Measurements from ENCODE around the gene CYFIP2. TPM values are rescaled to one million over a fixed set of nuclear protein-coding genes. Genes with fewer than 3 reads are reported as not detected.

CYFIP2 gene
- total and polyA plus RNA-seq, 7 experiments from 2014 or later, result 386 to 755 (median 431) TPM

DNA sequence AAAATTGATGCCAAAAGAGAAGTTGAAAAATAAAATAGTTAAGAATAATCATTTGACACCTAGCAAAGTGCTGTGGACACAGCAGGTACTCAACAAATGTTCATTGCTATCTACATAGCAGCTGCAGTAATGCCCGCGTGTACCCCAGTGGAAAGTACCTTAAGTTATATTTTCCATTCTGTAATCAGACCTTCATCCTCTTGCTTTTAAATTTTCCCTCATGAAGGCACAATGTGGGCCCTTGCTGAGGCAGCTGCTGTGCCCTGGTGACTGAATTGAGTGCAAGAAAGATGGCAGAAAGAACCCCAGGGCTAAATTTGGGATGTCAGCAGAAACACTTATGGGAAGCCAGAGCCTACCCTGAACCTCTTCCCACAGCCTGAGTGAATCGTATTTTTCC, 65.9 kb downstream of the CYFIP2 start:
- DNase-seq (no peak), ATAC-seq (no peak)
- Histone ChIP-seq H3K9me3 (ENCODE audit: control insufficient read depth in 2 of 3, low read length in 3 of 3) (no peaks in the 10 kb centered on the region), H3K4me1 (ENCODE audit: control insufficient read depth in 2 of 2, insufficient read depth in 2 of 2, low read length in 2 of 2) (peaks cover 10 to 24% of the 10 kb centered on the region in 2 donors), H3K4me3 (ENCODE audit: low read length) (no peak overlapping the region), H3K27me3 (ENCODE audit: control insufficient read depth in 2 of 2, insufficient read depth in 2 of 2, low read length in 2 of 2) (no peaks in the 10 kb centered on the region), H3K36me3 (ENCODE audit: control insufficient read depth in 2 of 3, insufficient read depth in 3 of 3, low read length in 3 of 3) (peaks cover 44 to 78% (median 60%) of the 10 kb centered on the region in 3 experiments), H3K27ac (ENCODE audit: low read depth, low read length) (no peak overlapping the region)
- Mint-ChIP-seq H3K4me3 (no peak overlapping the region), H3K9me3 (no peaks in the 10 kb centered on the region), H3K36me3 (peaks cover 29 to 71% (median 55%) of the 10 kb centered on the region in 5 donors), H3K27ac (peak overlapping the region in 8 of 9 donors; percentile 17 to 84 (median 52)), H3K27me3 (no peaks in the 10 kb centered on the region), H3K4me1 (peaks cover 24 to 54% (median 39%) of the 10 kb centered on the region in 7 donors)
- ChIA-PET POLR2A (no interaction called here), CTCF (no interaction called here)
- intact Hi-C loops (cut with micrococcal nuclease), result no loop called here

DNA sequence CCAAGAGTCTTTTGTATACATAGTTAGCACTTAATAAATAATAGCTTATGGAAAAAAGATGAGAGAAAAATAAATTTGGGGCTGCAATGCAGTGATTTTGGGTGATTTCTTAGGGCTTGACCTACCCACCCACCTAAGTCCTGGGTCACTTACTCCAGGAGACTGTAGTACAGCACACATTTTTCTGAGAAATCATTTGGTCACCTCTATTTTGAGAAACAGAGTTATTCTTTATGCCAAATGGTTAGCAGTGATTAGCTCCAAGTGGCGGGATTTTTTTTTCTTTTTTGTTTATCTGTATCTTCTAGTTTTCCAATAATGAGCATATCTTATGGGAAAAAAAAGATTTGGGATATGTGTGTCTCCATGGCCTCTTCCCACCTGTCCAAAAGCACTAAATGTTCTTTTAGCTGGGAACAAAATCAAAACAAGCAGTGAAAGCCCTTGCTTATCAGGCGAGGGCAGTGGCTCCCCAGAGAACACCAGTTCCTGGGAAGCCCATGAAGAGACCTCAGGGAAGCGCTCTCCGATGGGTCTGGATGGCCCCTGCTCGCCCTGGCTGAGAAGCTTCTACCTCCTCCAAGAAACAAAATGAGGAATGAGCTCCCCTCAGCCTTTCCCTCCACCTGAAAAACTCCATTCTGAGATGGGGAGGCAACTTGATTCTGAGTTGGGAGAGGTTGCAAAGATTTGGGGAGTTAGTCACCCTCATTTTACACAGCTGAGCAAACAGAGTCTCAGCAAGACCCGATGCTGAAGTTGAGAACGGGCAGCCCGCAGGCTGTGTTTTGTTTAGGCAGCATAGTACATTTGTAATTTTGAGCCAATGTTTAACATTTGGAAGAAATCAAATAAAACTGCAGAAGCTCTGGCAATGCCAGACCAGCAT, 69.9 kb downstream of the CYFIP2 start:
- H3K4me1 ChIP-seq (ENCODE audit: control insufficient read depth in 2 of 2, insufficient read depth in 2 of 2, low read length in 2 of 2), result no peaks in the 10 kb centered on the region
- peaks cover 52 to 100% (median 57%) of the 10 kb centered on the region in 3 experiments for H3K36me3 ChIP-seq (ENCODE audit: control insufficient read depth in 2 of 3, insufficient read depth in 3 of 3, low read length in 3 of 3)
- Mint-ChIP-seq H3K4me1 (peaks cover 4 to 25% (median 11%) of the 10 kb centered on the region in 7 donors), H3K27ac (peak overlapping the region in 4 of 9 donors; percentile 4 to 52 (median 15)), H3K4me3 (no peak overlapping the region), H3K9me3 (no peaks in the 10 kb centered on the region), H3K27me3 (no peaks in the 10 kb centered on the region), H3K36me3 (peaks cover 29 to 78% (median 51%) of the 10 kb centered on the region in 5 donors)
- no peak overlapping the region for H3K4me3 ChIP-seq (ENCODE audit: low read length)
- ChIA-PET CTCF (interaction anchor here (0.7 to 1.5 kb wide), 6 partner anchors 12 to 407 kb away, joined by 3 to 4 read pairs (median 3); partner anchors contain the start of gene LSM11), POLR2A (interaction anchor here (0.6 to 1.5 kb wide), 4 partner anchors 8 to 666 kb away, joined by 3 to 4 read pairs (median 3); no protein-coding TSS in a partner anchor)
- ATAC-seq (no peak), DNase-seq (no peak)
- no peak overlapping the region for H3K27ac ChIP-seq (ENCODE audit: low read depth, low read length)
- H3K27me3 ChIP-seq (ENCODE audit: control insufficient read depth in 2 of 2, insufficient read depth in 2 of 2, low read length in 2 of 2), result no peaks in the 10 kb centered on the region
- no peaks in the 10 kb centered on the region for H3K9me3 ChIP-seq (ENCODE audit: control insufficient read depth in 2 of 3, low read length in 3 of 3)
- intact Hi-C loops (cut with micrococcal nuclease), result no loop called here

GRCh38 chr5:157336423-157336744, 70.5 kb downstream of the CYFIP2 start:
- CTCF ChIA-PET, result interaction anchor here (0.8 kb wide), 1 partner anchor 9 kb away, joined by 4 read pairs; no protein-coding TSS in a partner anchor
- ATAC-seq, result no peak

GRCh38 chr5:157339409-157339808, 73.5 kb downstream of the CYFIP2 start:
- POLR2A ChIA-PET, result no interaction called here
- H3K9me3 Mint-ChIP-seq, result no peaks in the 10 kb centered on the region

More at GRCh38 chr5:157336423-157336744, 70.5 kb downstream of the CYFIP2 start:
- Histone ChIP-seq H3K27ac (ENCODE audit: low read depth, low read length) (no peak overlapping the region), H3K4me3 (ENCODE audit: low read length) (no peak overlapping the region), H3K27me3 (ENCODE audit: control insufficient read depth in 2 of 2, insufficient read depth in 2 of 2, low read length in 2 of 2) (no peaks in the 10 kb centered on the region), H3K4me1 (ENCODE audit: control insufficient read depth in 2 of 2, insufficient read depth in 2 of 2, low read length in 2 of 2) (no peaks in the 10 kb centered on the region), H3K9me3 (ENCODE audit: control insufficient read depth in 2 of 3, low read length in 3 of 3) (no peaks in the 10 kb centered on the region), H3K36me3 (ENCODE audit: control insufficient read depth in 2 of 3, insufficient read depth in 3 of 3, low read length in 3 of 3) (peaks cover 51 to 100% (median 56%) of the 10 kb centered on the region in 3 experiments)
- H3K9me3 Mint-ChIP-seq, result no peaks in the 10 kb centered on the region
- POLR2A ChIA-PET, result interaction anchor here (1.0 to 1.5 kb wide), 2 partner anchors 8 to 9 kb away, joined by 3 to 4 read pairs; no protein-coding TSS in a partner anchor
- no peak overlapping the region for H3K4me3 Mint-ChIP-seq
- DNase-seq, result no peak
- intact Hi-C loops (cut with micrococcal nuclease), result no loop called here
- H3K27me3 Mint-ChIP-seq, result no peaks in the 10 kb centered on the region
- peaks cover 4 to 22% (median 10%) of the 10 kb centered on the region in 7 donors for H3K4me1 Mint-ChIP-seq
- H3K27ac Mint-ChIP-seq, result no peak overlapping the region
- peaks cover 26 to 78% (median 50%) of the 10 kb centered on the region in 5 donors for H3K36me3 Mint-ChIP-seq

GRCh38 chr5:157342822-157343402, 77.0 kb downstream of the CYFIP2 start:
- H3K9me3 Mint-ChIP-seq, result no peaks in the 10 kb centered on the region
- H3K36me3 Mint-ChIP-seq, result peaks cover 24 to 74% (median 45%) of the 10 kb centered on the region in 5 donors
- Histone ChIP-seq H3K4me3 (ENCODE audit: low read length) (no peak overlapping the region), H3K27me3 (ENCODE audit: control insufficient read depth in 2 of 2, insufficient read depth in 2 of 2, low read length in 2 of 2) (no peaks in the 10 kb centered on the region), H3K4me1 (ENCODE audit: control insufficient read depth in 2 of 2, insufficient read depth in 2 of 2, low read length in 2 of 2) (no peaks in the 10 kb centered on the region), H3K27ac (ENCODE audit: low read depth, low read length) (no peak overlapping the region), H3K9me3 (ENCODE audit: control insufficient read depth in 2 of 3, low read length in 3 of 3) (no peaks in the 10 kb centered on the region), H3K36me3 (ENCODE audit: control insufficient read depth in 2 of 3, insufficient read depth in 3 of 3, low read length in 3 of 3) (peaks cover 22 to 100% (median 42%) of the 10 kb centered on the region in 3 experiments)
- H3K27me3 Mint-ChIP-seq, result no peaks in the 10 kb centered on the region
- peak overlapping the region in 4 of 9 donors; percentile 19 to 39 (median 24) for H3K27ac Mint-ChIP-seq
- ChIA-PET CTCF (interaction anchor here (1.8 to 3.5 kb wide), 2 partner anchors 14 to 401 kb away, joined by 9 to 22 read pairs; partner anchors contain the start of gene LSM11), POLR2A (no interaction called here)
- ATAC-seq (peak; percentile 65), DNase-seq (peak in 3 of 9 donors; percentile 13 to 49 (median 19))
- intact Hi-C loops (cut with micrococcal nuclease), result loop anchor here (1.0 to 5.0 kb wide), 4 partner anchors 15 to 400 kb away; partner anchors contain the start of gene LSM11 (in 2 of the 2)
- H3K4me1 Mint-ChIP-seq, result peaks cover 5 to 23% (median 15%) of the 10 kb centered on the region in 7 donors
- H3K4me3 Mint-ChIP-seq, result no peak overlapping the region

More at GRCh38 chr5:157339409-157339808, 73.5 kb downstream of the CYFIP2 start:
- DNase-seq, result no peak
- Mint-ChIP-seq H3K4me3 (no peak overlapping the region), H3K27me3 (no peaks in the 10 kb centered on the region), H3K4me1 (peaks cover 4 to 19% (median 9%) of the 10 kb centered on the region in 7 donors), H3K27ac (peak overlapping the region in 7 of 9 donors; percentile 36 to 79 (median 61)), H3K36me3 (peaks cover 16 to 75% (median 33%) of the 10 kb centered on the region in 5 donors)
- Histone ChIP-seq H3K27me3 (ENCODE audit: control insufficient read depth in 2 of 2, insufficient read depth in 2 of 2, low read length in 2 of 2) (no peaks in the 10 kb centered on the region), H3K36me3 (ENCODE audit: control insufficient read depth in 2 of 3, insufficient read depth in 3 of 3, low read length in 3 of 3) (peaks cover 27 to 100% (median 45%) of the 10 kb centered on the region in 3 experiments), H3K9me3 (ENCODE audit: control insufficient read depth in 2 of 3, low read length in 3 of 3) (no peaks in the 10 kb centered on the region), H3K27ac (ENCODE audit: low read depth, low read length) (peak overlapping the region; percentile 5), H3K4me1 (ENCODE audit: control insufficient read depth in 2 of 2, insufficient read depth in 2 of 2, low read length in 2 of 2) (no peaks in the 10 kb centered on the region), H3K4me3 (ENCODE audit: low read length) (no peak overlapping the region)
- CTCF ChIA-PET, result interaction anchor here (0.5 to 1.4 kb wide), 2 partner anchors 11 to 69 kb away, joined by 3 read pairs; no protein-coding TSS in a partner anchor
- intact Hi-C loops (cut with micrococcal nuclease), result no loop called here
- ATAC-seq, result no peak
